Measurements from ENCODE around the gene SNRNP70.
"Not testable (repeated sequence)": the region's sequence is repeated elsewhere in the genome, so short reads cannot be mapped to it uniquely, and the experiment has no call there.

Gene SNRNP70

DNA sequence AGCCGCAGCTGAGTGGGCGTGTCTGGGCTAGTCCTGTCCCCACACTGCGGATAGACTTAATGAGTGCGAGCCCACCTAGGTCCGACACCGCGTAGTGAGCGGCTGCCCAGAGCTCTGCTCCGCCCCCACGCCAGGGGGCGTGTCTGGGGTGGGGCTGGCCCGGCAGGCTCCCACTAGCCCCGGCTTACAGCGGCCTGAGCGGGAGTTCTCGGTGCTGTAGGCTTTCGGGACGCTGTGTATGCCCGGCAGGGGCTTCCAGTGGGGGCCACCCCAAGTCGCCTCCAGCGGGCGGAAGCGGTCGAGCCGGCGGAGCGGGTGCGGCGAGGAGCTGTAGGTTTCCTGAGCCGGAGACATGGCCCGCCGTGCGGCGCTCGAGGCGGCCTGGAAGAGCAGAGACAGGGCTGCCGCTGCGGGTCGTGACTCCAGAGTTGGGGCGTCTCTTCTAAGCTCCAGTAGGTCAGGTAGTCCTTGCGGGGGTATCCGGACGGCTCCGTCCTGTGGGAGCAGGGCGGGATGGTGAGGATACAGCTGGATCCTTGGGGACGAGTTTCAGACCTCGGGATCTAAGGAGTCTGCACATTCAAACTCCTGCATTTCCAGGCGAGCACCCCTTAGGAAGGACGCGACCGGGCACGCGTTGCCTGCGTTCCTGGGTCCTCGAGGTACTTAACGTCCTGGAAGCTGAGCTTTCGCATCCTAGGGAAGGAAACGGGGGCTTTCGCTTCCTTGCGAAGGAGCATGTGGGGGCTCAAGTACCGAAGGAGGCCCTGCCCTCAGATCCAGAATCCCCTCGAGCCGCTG lies 28.9 kb upstream of the SNRNP70 start:
- DNase-seq = peak; percentile 68
- H3K4me1 ChIP-seq = peaks cover 12% of the 10 kb centered on the region
- H3K4me3 ChIP-seq (ENCODE audit: low read depth, low read length) = peak overlapping the region; percentile 55
- peak; percentile 44 for TF ChIP-seq CTCF (IDR thresholded peaks at IDR 0.05; ENCODE audit: low read depth, low read length)
- no peaks in the 10 kb centered on the region for H3K9me3 ChIP-seq
- no peaks in the 10 kb centered on the region for H3K36me3 ChIP-seq
- peaks cover 16% of the 10 kb centered on the region for H3K27me3 ChIP-seq

DNA sequence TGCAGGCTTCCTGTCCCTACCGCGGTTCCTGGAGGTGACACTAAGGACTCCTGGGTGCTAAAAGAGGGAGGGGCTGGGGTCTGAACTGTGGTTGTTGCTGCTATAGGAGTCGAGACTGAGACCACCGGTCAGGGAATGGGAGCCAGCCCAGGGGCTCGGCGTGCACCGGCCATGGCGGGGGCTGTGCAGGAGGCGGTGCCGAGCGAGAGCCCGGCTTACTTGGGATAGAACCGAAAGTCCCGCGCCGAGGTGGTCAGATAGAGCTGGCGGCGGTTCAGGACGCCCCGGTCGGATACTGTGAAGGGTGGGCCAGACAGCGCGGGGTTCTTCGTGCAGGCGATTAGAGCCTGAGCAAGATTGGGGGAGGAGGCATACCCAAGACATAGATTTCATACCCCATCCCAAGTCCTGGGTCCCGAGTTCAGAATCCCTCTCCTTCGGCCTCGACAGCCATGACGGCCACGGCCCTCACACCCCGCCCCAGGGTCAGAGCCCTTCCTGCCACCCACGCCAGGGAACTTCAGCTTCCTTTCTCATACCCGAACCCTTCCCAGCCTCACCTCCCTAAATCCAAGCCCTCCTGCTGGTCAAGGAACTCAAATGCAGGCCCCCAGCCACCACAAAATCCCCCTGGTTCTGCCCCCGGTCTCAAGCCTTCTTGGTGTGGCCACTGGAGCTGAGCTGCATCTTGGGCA lies 28.2 kb upstream of the SNRNP70 start:
- H3K4me1 ChIP-seq = peaks cover 12% of the 10 kb centered on the region
- peaks cover 16% of the 10 kb centered on the region for H3K27me3 ChIP-seq
- H3K36me3 ChIP-seq, H3K9me3 ChIP-seq, DNase-seq: not testable (repeated sequence)
- peak overlapping the region; percentile 55 for H3K4me3 ChIP-seq (ENCODE audit: low read depth, low read length)

DNA sequence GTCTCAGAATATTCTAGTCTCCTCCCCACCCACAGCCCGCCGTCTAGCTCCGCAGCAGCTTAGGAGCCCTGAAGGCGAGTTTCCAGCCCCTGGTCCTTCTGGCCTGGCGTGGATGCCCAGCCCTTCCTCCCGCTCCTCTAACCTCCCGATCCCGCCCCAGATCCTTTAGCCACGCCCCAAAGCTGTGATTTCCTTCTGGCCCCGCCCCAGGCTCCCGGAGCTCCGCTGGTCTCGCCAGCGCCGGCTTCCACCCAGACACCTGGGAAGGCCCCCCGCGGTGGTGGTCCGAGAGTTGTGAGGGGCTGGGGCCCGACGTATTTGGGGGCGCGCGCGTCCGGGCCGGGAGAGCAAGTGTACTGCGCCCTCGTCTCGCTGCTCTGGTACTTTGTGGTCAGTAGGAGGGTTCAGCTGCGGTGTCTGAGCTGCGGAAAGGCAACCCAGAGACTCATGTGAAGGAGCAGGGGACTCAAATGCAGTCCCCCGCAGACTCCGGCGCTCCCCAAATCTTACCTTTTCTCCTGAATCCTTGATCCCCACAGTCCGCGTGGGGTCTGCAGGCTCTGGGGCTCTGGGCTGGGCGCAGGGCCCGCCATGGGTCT lies 27.5 kb upstream of the SNRNP70 start, which contains the start of gene CGB7:
Gene CGB7, minus strand, starts transcription at position 114 of the 599 bp plus-strand sequence. CDS start 2,374 bp downstream, outside the sequence.
- H3K4me3 ChIP-seq (ENCODE audit: low read depth, low read length) = peak within 1 kb of the TSS; percentile 55
- DNase-seq = peak; percentile 77
- peaks cover 16% of the 10 kb centered on the region for H3K27me3 ChIP-seq
- no peak for TF ChIP-seq CTCF (IDR thresholded peaks at IDR 0.05; ENCODE audit: low read depth, low read length)
- H3K9me3 ChIP-seq = no peaks in the 10 kb centered on the region
- H3K4me1 ChIP-seq = peaks cover 12% of the 10 kb centered on the region
- H3K36me3 ChIP-seq = no peaks in the 10 kb centered on the region

DNA sequence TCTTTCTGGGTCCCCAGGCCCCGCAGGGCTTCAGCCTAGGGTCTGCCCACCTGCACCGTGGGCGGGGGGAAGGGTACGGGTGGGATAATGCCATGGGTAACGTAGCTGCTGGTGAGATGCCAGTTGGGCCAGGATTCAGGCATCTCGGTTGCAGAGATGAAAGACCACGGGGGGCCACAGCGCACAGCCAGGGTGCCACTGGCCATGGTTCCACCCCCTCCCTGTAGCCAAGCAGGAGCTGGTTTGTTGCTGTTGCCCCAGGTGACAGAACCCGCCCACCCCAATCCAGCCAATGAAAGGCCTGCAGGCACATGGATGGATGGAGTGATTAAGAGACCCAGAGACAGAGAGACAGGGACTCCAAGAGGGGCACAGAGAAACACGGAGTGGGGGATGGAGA lies 26.7 kb upstream of the SNRNP70 start:
- H3K4me3 ChIP-seq (ENCODE audit: low read depth, low read length) = no peak overlapping the region
- H3K9me3 ChIP-seq = no peaks in the 10 kb centered on the region
- peaks cover 12% of the 10 kb centered on the region for H3K4me1 ChIP-seq
- H3K27me3 ChIP-seq = peaks cover 16% of the 10 kb centered on the region
- no peak for TF ChIP-seq CTCF (IDR thresholded peaks at IDR 0.05; ENCODE audit: low read depth, low read length)
- H3K36me3 ChIP-seq = no peaks in the 10 kb centered on the region
- DNase-seq = peak; percentile 64

GRCh38 chr19:49059053-49059452 lies 26.2 kb upstream of the SNRNP70 start:
- Histone ChIP-seq H3K27me3 (peaks cover 16% of the 10 kb centered on the region), H3K36me3 (no peaks in the 10 kb centered on the region), H3K4me3 (ENCODE audit: low read depth, low read length) (no peak overlapping the region), H3K4me1 (peaks cover 12% of the 10 kb centered on the region), H3K9me3 (no peaks in the 10 kb centered on the region)
- no peak for TF ChIP-seq CTCF (IDR thresholded peaks at IDR 0.05; ENCODE audit: low read depth, low read length)
- DNase-seq = no peak

GRCh38 chr19:49061000-49061399 lies 24.3 kb upstream of the SNRNP70 start:
- no peak for DNase-seq
- H3K4me3 ChIP-seq (ENCODE audit: low read depth, low read length) = no peak overlapping the region
- no peaks in the 10 kb centered on the region for H3K36me3 ChIP-seq
- no peaks in the 10 kb centered on the region for H3K9me3 ChIP-seq
- H3K4me1 ChIP-seq = peaks cover 15% of the 10 kb centered on the region
- no peak for TF ChIP-seq CTCF (IDR thresholded peaks at IDR 0.05; ENCODE audit: low read depth, low read length)
- peaks cover 14% of the 10 kb centered on the region for H3K27me3 ChIP-seq

All from BE2C (cell line).